Neutrophil (primary cell): ENCODE results near the gene MON1A.

ENCODE experiments used
- H3K27ac ChIP-seq: fragments of 200-600 bp; sonication (generic); 2 replicates; pipeline ENCODE4 v1.5.1; 2016; ENCODE audit warnings: mild to moderate bottlenecking, moderate library complexity
- H3K27me3 ChIP-seq: fragments of 200-600 bp; sonication (generic); 2 replicates; pipeline ENCODE4 v1.6.0; 2016; ENCODE audit warnings: mild to moderate bottlenecking
- H3K36me3 ChIP-seq: fragments of 200-600 bp; sonication (generic); 2 replicates; pipeline ENCODE4 v1.5.1; 2017
- H3K4me1 ChIP-seq, 2 experiments: fragments of 200-600 bp in 1 of 2; sonication (generic) in 1 of 2; 1 replicate in 1 of 2; 2 replicates in 1 of 2; pipeline versions ENCODE4 v1.5.1 to v1.6.1; 2013 to 2016; ENCODE audit warnings: low read depth in 1 of 2, low read length in 1 of 2, mild to moderate bottlenecking in 1 of 2, moderate library complexity in 1 of 2; ENCODE audit not compliant: control insufficient read depth in 1 of 2, insufficient read depth in 1 of 2
- H3K4me3 ChIP-seq, 2 experiments: fragments of 200-600 bp in 1 of 2; sonication (generic) in 1 of 2; 1 replicate in 1 of 2; 2 replicates in 1 of 2; pipeline ENCODE4 v1.5.1; 2013 to 2016; ENCODE audit warnings: low read depth in 1 of 2, low read length in 1 of 2, mild to moderate bottlenecking in 1 of 2, moderate library complexity in 1 of 2
- H3K9me3 ChIP-seq: fragments of 200-600 bp; sonication (generic); 2 replicates; pipeline ENCODE4 v1.5.1; 2016
- TF ChIP-seq, protein P1 (sequence below): fragments of 200-600 bp; sonication (generic); IDR thresholded peaks from 2 replicates; pipeline ENCODE4 v1.5.1; 2016; ENCODE audit warnings: antibody characterized with exemption

Gene MON1A

DNA sequence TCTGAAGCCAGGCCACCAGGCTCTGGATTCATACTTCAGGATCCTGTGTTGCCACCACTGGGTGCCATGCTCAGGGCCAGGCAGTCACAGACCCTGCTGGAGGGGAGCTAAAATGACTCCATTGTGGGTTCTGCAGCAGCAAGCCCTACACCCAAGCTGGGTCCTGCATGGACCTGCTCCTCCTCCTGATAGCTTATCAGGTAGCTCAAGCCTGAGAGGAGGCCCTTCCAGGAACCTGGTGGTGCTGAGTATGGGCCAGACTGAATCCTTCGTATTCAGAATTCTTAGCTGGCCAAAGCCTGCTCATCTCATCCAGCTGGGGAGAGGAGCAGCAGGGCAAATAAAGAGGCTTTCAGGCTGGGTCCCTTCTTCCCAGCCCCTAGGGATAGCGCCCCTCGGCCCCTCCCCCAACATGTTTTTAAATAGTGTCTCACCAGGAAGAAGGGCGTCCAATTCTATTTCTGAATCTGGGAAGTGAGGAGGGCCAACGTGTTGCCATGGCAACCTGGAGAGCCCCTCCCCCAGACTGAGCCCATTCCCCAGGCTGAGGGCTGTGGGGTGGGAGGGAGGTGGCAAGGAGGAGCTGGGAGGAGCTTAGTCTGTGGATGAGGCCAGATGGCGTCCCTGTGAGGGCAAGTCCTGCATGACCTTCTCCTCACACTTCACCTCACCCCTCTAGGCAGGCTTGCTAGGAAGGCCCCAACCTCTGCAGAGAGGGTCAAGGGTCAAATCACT, 48.9 kb downstream of the MON1A start:
- TF ChIP-seq, protein P1, sequence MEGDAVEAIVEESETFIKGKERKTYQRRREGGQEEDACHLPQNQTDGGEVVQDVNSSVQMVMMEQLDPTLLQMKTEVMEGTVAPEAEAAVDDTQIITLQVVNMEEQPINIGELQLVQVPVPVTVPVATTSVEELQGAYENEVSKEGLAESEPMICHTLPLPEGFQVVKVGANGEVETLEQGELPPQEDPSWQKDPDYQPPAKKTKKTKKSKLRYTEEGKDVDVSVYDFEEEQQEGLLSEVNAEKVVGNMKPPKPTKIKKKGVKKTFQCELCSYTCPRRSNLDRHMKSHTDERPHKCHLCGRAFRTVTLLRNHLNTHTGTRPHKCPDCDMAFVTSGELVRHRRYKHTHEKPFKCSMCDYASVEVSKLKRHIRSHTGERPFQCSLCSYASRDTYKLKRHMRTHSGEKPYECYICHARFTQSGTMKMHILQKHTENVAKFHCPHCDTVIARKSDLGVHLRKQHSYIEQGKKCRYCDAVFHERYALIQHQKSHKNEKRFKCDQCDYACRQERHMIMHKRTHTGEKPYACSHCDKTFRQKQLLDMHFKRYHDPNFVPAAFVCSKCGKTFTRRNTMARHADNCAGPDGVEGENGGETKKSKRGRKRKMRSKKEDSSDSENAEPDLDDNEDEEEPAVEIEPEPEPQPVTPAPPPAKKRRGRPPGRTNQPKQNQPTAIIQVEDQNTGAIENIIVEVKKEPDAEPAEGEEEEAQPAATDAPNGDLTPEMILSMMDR: no peak
- Histone ChIP-seq H3K27me3 (peaks cover 14% of the 10 kb centered on the region), H3K4me1 (no peaks in the 10 kb centered on the region), H3K36me3 (no peaks in the 10 kb centered on the region), H3K4me3 (no peak overlapping the region), H3K27ac (no peak overlapping the region), H3K9me3 (no peaks in the 10 kb centered on the region)

DNA sequence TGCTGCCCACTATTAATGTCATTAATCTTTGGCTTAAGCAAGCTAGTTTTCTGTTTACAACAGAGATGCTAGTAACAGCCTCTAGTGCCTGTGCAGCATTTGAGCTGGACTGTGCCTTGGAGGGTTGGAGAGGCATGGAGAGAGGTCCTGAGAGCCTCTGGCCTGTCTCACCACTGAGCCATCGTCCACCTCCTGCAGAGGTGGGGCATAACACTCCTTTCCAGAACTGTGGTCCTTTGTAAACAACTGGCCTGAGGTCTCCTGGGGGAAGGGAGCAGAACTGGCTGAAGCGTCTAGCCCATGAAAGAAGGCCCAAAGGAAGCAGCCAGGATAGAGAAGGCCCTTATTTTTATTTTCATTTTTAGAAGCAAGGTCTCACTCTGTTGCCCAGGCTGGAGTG, 49.9 kb downstream of the MON1A start:
- H3K27me3 ChIP-seq: peaks cover 14% of the 10 kb centered on the region
- H3K4me1 ChIP-seq: no peaks in the 10 kb centered on the region
- H3K27ac ChIP-seq: no peak overlapping the region
- TF ChIP-seq, protein P1: no peak
- no peak overlapping the region for H3K4me3 ChIP-seq
- no peaks in the 10 kb centered on the region for H3K9me3 ChIP-seq
- no peaks in the 10 kb centered on the region for H3K36me3 ChIP-seq

DNA sequence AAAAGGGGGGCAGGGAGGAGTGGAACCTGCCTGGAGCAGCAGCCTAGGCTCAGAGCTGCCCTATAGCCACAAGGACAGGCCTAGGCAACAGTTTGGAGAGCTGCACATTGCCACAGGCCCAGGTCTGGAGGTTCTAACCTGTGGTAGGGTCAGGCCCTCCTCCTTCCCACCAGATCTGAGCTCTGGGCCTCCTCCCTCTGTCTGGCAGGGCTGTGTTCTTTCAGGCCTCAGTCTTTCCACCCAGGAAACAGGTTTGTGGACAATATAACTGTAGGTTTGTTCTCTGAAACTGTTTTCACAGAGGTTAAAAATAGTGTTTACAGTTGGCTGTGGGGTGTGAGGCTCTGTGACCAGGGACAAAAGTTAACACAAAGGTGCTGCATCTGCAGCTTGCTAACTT, 50.9 kb downstream of the MON1A start:
- Histone ChIP-seq H3K4me1 (no peaks in the 10 kb centered on the region), H3K27ac (no peak overlapping the region), H3K4me3 (no peak overlapping the region), H3K9me3 (no peaks in the 10 kb centered on the region), H3K27me3 (peaks cover 14% of the 10 kb centered on the region), H3K36me3 (no peaks in the 10 kb centered on the region)
- TF ChIP-seq, protein P1: no peak

DNA sequence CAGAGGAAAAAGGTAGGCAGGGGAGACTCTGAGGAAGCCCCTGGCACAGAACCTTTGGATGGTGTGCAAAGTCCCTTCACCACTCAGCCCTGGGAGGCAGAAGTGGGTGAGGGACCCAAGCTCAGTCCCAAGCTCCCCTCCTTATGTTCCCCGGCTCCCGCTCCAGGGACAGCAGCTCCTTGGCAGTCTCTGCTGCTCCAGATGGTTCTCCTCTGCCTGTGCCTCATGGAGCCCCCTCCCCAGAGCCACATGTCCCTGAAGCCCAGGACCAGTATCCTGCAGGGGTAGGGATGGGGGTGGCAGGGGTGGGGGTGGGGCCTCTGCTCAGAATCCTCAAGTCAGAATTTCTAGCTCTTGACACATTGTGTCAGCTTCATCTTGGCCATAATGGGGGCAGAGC, 51.9 kb downstream of the MON1A start:
- H3K36me3 ChIP-seq: no peaks in the 10 kb centered on the region
- H3K4me1 ChIP-seq: no peaks in the 10 kb centered on the region
- H3K27me3 ChIP-seq: peaks cover 14% of the 10 kb centered on the region
- TF ChIP-seq, protein P1: no peak
- H3K9me3 ChIP-seq: no peaks in the 10 kb centered on the region
- H3K4me3 ChIP-seq: no peak overlapping the region
- H3K27ac ChIP-seq: no peak overlapping the region

DNA sequence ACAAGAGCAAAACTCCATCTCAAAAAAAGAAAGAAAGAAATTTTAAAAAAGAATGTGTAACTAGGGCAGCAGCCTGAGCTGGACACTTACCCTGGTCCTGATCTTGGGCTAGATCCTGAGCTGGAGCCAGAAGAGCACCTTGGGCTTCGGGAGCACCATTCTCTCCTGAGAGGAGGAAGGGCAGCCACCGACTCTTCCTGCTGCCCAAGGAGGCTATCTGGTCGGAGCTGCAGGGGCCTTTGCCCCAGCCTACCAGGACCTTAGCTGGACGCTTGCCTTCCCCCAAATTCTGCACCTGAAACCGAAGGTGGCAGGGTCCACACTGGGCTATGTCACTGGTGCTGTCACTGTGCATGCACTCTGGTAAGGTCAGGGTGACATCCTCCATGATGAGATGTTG, 53.0 kb downstream of the MON1A start:
- no peak overlapping the region for H3K27ac ChIP-seq
- H3K4me1 ChIP-seq: no peaks in the 10 kb centered on the region
- no peaks in the 10 kb centered on the region for H3K9me3 ChIP-seq
- H3K4me3 ChIP-seq: no peak overlapping the region
- H3K36me3 ChIP-seq: no peaks in the 10 kb centered on the region
- TF ChIP-seq, protein P1: no peak
- peaks cover 7% of the 10 kb centered on the region for H3K27me3 ChIP-seq
